WERI-Rb-1 (cell line): ENCODE results near the gene TIAM1.

ENCODE experiments used
- DNase-seq: peaks from one replicate; pipeline ENCODE4 v3.0.0-alpha.2; 2020
- H3K27ac ChIP-seq: fragments of 250-450 bp; sonication (Bioruptor Pico); 2 replicates; pipeline ENCODE4 v1.5.1; 2020; ENCODE audit warnings: mild to moderate bottlenecking, moderate library complexity
- H3K27me3 ChIP-seq: fragments of 250-450 bp; sonication (Bioruptor Pico); 2 replicates; pipeline ENCODE4 v1.5.1; 2021; ENCODE audit warnings: mild to moderate bottlenecking, low read depth, moderate library complexity; ENCODE audit not compliant: insufficient read depth, severe bottlenecking
- H3K36me3 ChIP-seq: fragments of 250-450 bp; sonication (Bioruptor Pico); 2 replicates; pipeline ENCODE4 v1.5.1; 2020; ENCODE audit warnings: mild to moderate bottlenecking, moderate library complexity
- H3K4me3 ChIP-seq: 2 replicates; pipeline ENCODE4 v1.5.1; 2011; ENCODE audit warnings: low read depth, mild to moderate bottlenecking, control low read depth, low read length
- H3K9me3 ChIP-seq: fragments of 250-450 bp; sonication (Bioruptor Pico); 2 replicates; pipeline ENCODE4 v1.5.1; 2021; ENCODE audit warnings: mild to moderate bottlenecking, moderate library complexity; ENCODE audit not compliant: severe bottlenecking
- CTCF ChIP-seq: IDR thresholded peaks from 2 replicates; pipeline ENCODE4 v1.5.1; 2011; ENCODE audit warnings: low read depth, mild to moderate bottlenecking, control low read depth, inconsistent platforms, low read length

Gene TIAM1

GRCh38 chr21:31279214-31279613 is 64.8 kb downstream of the TIAM1 start:
- no peak for DNase-seq
- Histone ChIP-seq H3K27ac (no peak overlapping the region), H3K36me3 (no peaks in the 10 kb centered on the region), H3K9me3 (no peaks in the 10 kb centered on the region), H3K27me3 (no peaks in the 10 kb centered on the region), H3K4me3 (no peak overlapping the region)
- TF ChIP-seq CTCF = no peak

GRCh38 chr21:31278511-31279130 is 65.4 kb downstream of the TIAM1 start:
- Histone ChIP-seq H3K36me3 (no peaks in the 10 kb centered on the region), H3K4me3 (no peak overlapping the region), H3K9me3 (no peaks in the 10 kb centered on the region), H3K27ac (no peak overlapping the region), H3K27me3 (no peaks in the 10 kb centered on the region)
- no peak for DNase-seq
- no peak for TF ChIP-seq CTCF

GRCh38 chr21:31276663-31277062 is 67.4 kb downstream of the TIAM1 start:
- no peak for DNase-seq
- Histone ChIP-seq H3K27ac (no peak overlapping the region), H3K4me3 (no peak overlapping the region), H3K36me3 (no peaks in the 10 kb centered on the region), H3K9me3 (no peaks in the 10 kb centered on the region), H3K27me3 (no peaks in the 10 kb centered on the region)
- no peak for TF ChIP-seq CTCF

- no peak for TF ChIP-seq CTCF
- Histone ChIP-seq H3K27ac (no peak overlapping the region), H3K4me3 (no peak overlapping the region), H3K9me3 (no peaks in the 10 kb centered on the region), H3K27me3 (no peaks in the 10 kb centered on the region), H3K36me3 (no peaks in the 10 kb centered on the region)
- no peak for DNase-seq
Measured at GRCh38 chr21:31275901-31276300, 68.2 kb downstream of the TIAM1 start.

- no peaks in the 10 kb centered on the region for H3K27me3 ChIP-seq
- no peaks in the 10 kb centered on the region for H3K9me3 ChIP-seq
- no peaks in the 10 kb centered on the region for H3K36me3 ChIP-seq
- TF ChIP-seq CTCF = no peak
- no peak overlapping the region for H3K4me3 ChIP-seq
- no peak overlapping the region for H3K27ac ChIP-seq
- no peak for DNase-seq
Measured at GRCh38 chr21:31273278-31273677, 70.8 kb downstream of the TIAM1 start.

- H3K9me3 ChIP-seq = no peaks in the 10 kb centered on the region
- no peak overlapping the region for H3K4me3 ChIP-seq
- peaks cover 2% of the 10 kb centered on the region; the same call in 1 of the 2 replicates for H3K36me3 ChIP-seq
- no peak for TF ChIP-seq CTCF
- no peak for DNase-seq
- H3K27ac ChIP-seq = no peak overlapping the region
- no peaks in the 10 kb centered on the region for H3K27me3 ChIP-seq
Measured at GRCh38 chr21:31268090-31268489, 76.0 kb downstream of the TIAM1 start.
